H1 (cell line): Measurements from ENCODE around the gene BRSK2. TPM values are rescaled to one million over a fixed set of nuclear protein-coding genes. Genes with fewer than 3 reads are reported as not detected.

Experiments used
- JUND ChIP-seq: IDR thresholded peaks from 2 replicates; pipeline ENCODE4 v1.6.1; 2011; ENCODE audit warnings: mild to moderate bottlenecking, improper control_type of control experiment, low read length
- SAP30 ChIP-seq: fragments of 300-600 bp; sonication (generic); IDR thresholded peaks from 2 replicates; pipeline ENCODE4 v1.7.1; 2012; ENCODE audit warnings: low read length, moderate library complexity, mild to moderate bottlenecking, inconsistent platforms; ENCODE audit not compliant: insufficient read depth, insufficient replicate concordance
- polyA plus RNA-seq, 7 experiments: library from polyadenylated mRNA; depleted of rRNA in 3 of 7; stranded (reverse) in 5 of 7; unstranded in 2 of 7; fragments of >200 nt in 5 of 7; fragments of 200-250 nt in 2 of 7; gene quantifications; 1 replicate in 5 of 7; 2 replicates in 1 of 7; 4 replicates in 1 of 7; pipeline versions ENCODE4 v1.2.1 to v1.2.3, GENCODE V29; 2011 to 2013; ENCODE audit warnings: missing spikeins in 2 of 7, mixed read lengths in 2 of 7
- total RNA-seq: library from RNA; stranded (reverse); fragmentation: NEBNext Ultra II Directional; extraction: Animal tissue kit (Norgen Biotek cat#: 25700); gene quantifications from 2 replicates; pipeline ENCODE4 v1.2.1, GENCODE V29; 2021

BRSK2 gene
- total and polyA plus RNA-seq, 2 of the 8 experiments (the other 6 are each of a cell fraction or from before 2014, with no cell fraction given): 17.3 to 27.1 TPM

- TF ChIP-seq SAP30: no peak
- no peak for TF ChIP-seq JUND
Observed at GRCh38 chr11:1381793-1382425, 7.8 kb upstream of the BRSK2 start (continued).
